ENCODE measurements around the gene TFAP2D.

- TF ChIP-seq CTCF (IDR thresholded peaks at IDR 0.05; ENCODE audit: poor library complexity) (no peak), EZH2 (IDR thresholded peaks at IDR 0.05; ENCODE audit: borderline replicate concordance) (peak; percentile 76)
Measured at GRCh38 chr6:50707652-50708300, 5.5 kb upstream of the TFAP2D start.

All from hepatocyte (in vitro differentiated cells).